GM19397 (cell line): Measurements from ENCODE around the gene ATP9B.
A peak's percentile ranks its signal among the peaks of the same experiment; 100 is the strongest.
"Not testable (repeated sequence)": the region's sequence is repeated elsewhere in the genome, so short reads cannot be mapped to it uniquely, and the experiment has no call there.

ENCODE experiments used
- ATAC-seq: cut with Tn5 transposase; IDR thresholded peaks from one replicate; pipeline ENCODE4 v1.9.1; 2021; ENCODE audit warnings: mild to moderate bottlenecking, moderate library complexity; ENCODE audit not compliant: unreplicated experiment

Gene ATP9B

GRCh38 chr18:79274823-79275222, 205.6 kb downstream of the ATP9B start:
- ATAC-seq = no peak

- ATAC-seq = peak; percentile 23
Observed at GRCh38 chr18:79275461-79275860, 206.3 kb downstream of the ATP9B start.

GRCh38 chr18:79275992-79276391, 206.8 kb downstream of the ATP9B start:
- peak; percentile 84 for ATAC-seq

- ATAC-seq = no peak
Observed at GRCh38 chr18:79278896-79279295, 209.7 kb downstream of the ATP9B start.

GRCh38 chr18:79283131-79283810, 214.1 kb downstream of the ATP9B start:
- no peak for ATAC-seq

GRCh38 chr18:79283929-79284328, 214.7 kb downstream of the ATP9B start:
- no peak for ATAC-seq

GRCh38 chr18:79285191-79285590, 216.0 kb downstream of the ATP9B start:
- not testable (repeated sequence) for ATAC-seq

GRCh38 chr18:79290409-79290808, 221.2 kb downstream of the ATP9B start:
- not testable (repeated sequence) for ATAC-seq

GRCh38 chr18:79290876-79291275, 221.7 kb downstream of the ATP9B start:
- no peak for ATAC-seq

GRCh38 chr18:79294235-79294634, 225.0 kb downstream of the ATP9B start:
- ATAC-seq = no peak

GRCh38 chr18:79299272-79299671, 230.1 kb downstream of the ATP9B start:
- ATAC-seq = no peak

- ATAC-seq = no peak
Observed at GRCh38 chr18:79299711-79300110, 230.5 kb downstream of the ATP9B start.

GRCh38 chr18:79300413-79300812, 231.2 kb downstream of the ATP9B start:
- no peak for ATAC-seq

GRCh38 chr18:79302120-79302519, 232.9 kb downstream of the ATP9B start:
- no peak for ATAC-seq

GRCh38 chr18:79305911-79306310, 236.7 kb downstream of the ATP9B start:
- no peak for ATAC-seq

- ATAC-seq = no peak
Observed at GRCh38 chr18:79309614-79310358, 240.6 kb downstream of the ATP9B start.

- ATAC-seq = no peak
Observed at GRCh38 chr18:79314838-79315388, 245.7 kb downstream of the ATP9B start.

GRCh38 chr18:79315596-79315995, 246.4 kb downstream of the ATP9B start:
- ATAC-seq = no peak

- no peak for ATAC-seq
Observed at GRCh38 chr18:79317703-79318102, 248.5 kb downstream of the ATP9B start.

- ATAC-seq = no peak
Observed at GRCh38 chr18:79318142-79318673, 249.0 kb downstream of the ATP9B start.

GRCh38 chr18:79320216-79320850, 251.1 kb downstream of the ATP9B start:
- ATAC-seq = no peak
